GM21619 (cell line): ENCODE results near the gene DPP3.
A peak's percentile ranks its signal among the peaks of the same experiment; 100 is the strongest.
"Not testable (repeated sequence)": the region's sequence is repeated elsewhere in the genome, so short reads cannot be mapped to it uniquely, and the experiment has no call there.

Source experiments
- ATAC-seq: cut with Tn5 transposase; IDR thresholded peaks from one replicate; pipeline ENCODE4 v1.9.1; 2021; ENCODE audit not compliant: unreplicated experiment

The DPP3 gene, protein sequence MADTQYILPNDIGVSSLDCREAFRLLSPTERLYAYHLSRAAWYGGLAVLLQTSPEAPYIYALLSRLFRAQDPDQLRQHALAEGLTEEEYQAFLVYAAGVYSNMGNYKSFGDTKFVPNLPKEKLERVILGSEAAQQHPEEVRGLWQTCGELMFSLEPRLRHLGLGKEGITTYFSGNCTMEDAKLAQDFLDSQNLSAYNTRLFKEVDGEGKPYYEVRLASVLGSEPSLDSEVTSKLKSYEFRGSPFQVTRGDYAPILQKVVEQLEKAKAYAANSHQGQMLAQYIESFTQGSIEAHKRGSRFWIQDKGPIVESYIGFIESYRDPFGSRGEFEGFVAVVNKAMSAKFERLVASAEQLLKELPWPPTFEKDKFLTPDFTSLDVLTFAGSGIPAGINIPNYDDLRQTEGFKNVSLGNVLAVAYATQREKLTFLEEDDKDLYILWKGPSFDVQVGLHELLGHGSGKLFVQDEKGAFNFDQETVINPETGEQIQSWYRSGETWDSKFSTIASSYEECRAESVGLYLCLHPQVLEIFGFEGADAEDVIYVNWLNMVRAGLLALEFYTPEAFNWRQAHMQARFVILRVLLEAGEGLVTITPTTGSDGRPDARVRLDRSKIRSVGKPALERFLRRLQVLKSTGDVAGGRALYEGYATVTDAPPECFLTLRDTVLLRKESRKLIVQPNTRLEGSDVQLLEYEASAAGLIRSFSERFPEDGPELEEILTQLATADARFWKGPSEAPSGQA

DNA sequence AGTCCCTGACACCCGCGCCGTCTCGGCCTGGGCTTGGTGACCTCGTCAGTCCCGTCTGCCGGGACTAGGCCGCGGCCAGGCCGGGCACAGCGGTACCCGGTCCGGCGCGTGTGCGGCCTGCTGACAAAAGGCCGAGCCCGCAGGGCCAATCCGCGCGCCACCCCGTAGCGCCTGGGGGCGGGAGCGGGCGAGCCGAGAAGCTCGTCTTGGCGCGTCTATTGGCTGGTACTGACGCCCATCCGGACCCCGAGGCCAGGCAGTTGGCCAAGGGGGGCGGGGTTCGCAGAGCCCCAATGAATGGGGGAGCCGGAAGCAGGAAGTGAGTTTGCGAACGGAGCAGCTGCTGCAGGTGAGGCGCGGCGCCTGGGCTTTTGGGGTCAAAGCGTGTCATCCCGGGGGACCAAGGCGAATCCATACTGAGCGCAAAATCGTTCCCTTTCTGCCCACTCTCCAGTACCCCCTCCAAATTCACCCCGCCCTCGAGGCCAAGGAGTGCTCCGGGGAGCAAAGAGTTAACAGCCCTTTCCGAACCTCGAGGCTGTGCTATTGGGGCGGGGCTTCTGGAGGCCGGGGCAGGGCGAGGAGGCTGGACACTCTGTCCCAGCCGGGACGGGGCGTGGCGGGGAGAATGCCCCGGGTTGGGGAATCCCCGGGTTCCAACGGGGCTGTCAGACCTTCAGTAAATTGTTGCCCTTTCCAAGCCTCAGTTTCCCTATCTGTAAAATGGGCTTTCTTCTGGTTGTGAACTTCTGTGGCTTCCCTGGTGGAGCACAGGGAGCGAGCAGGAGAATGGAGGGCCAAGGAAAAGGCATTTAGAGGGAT is at the start of gene DPP3:
Gene DPP3, plus strand, starts transcription at position 318 of the 822 bp plus-strand sequence. CDS start 1,767 bp downstream, outside the sequence.
- peak; percentile 88 for ATAC-seq

DNA sequence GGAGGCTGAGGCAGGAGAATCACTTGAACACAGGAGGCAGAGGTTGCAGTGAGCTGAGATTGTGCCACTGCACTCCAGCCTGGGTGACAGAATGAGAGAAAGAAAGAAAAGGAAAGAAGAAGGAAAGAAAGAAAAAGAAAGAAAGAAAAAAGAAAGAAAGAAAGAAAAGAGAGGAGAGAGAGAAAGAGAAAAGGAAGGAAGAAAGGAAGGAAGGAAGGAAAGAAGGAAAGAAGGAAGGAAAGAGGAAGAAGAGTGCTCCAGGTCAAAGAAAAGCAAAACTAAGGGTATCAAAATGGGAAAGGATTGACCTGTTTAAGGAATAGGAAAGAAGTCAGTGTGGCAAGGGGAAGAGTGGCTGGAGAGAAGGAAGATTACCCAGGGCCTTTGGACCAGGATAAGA is 48.9 kb upstream of the DPP3 start:
- not testable (repeated sequence) for ATAC-seq

DNA sequence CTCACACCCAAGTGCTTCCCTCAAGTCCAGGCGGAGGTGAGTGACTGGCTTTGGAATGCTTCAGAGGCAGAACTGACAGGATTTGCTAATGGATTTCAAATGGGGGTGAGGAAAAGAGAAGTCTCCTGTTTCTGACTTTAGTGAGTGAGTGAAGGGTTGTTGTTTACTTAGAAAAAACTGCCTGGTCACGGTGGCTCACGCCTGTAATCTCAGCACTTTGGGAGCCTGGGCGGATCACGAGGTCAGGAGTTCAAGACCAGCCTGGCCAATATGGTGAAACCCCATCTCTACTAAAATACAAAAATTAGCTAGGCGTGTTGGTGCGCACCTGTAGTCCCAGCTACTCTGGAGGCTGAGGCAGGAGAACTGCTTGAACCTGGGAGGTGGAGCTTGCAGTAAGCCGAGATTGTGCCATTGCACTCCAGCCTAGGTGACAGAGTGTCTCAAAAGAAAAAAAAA is 48.3 kb upstream of the DPP3 start:
- ATAC-seq = not testable (repeated sequence)

DNA sequence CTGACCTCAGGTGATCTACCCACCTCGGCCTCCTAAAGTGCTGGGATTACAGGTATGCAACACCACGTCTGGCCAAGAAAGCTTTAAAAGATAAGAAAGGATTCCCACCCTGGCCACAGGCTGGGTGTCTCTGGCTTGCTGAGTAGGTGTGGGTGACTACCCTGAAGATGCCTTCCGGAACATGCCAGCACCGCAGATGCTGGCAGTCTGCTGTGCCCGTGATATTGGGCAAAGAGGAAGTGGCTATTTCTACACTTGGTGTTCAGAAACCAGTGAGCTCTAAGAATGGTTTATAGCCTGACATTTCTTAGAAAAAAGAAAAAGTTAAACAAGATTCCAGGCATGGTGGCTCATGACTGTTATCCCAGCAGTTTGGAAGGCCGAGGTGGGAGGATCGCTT is 47.6 kb upstream of the DPP3 start:
- ATAC-seq = no peak

DNA sequence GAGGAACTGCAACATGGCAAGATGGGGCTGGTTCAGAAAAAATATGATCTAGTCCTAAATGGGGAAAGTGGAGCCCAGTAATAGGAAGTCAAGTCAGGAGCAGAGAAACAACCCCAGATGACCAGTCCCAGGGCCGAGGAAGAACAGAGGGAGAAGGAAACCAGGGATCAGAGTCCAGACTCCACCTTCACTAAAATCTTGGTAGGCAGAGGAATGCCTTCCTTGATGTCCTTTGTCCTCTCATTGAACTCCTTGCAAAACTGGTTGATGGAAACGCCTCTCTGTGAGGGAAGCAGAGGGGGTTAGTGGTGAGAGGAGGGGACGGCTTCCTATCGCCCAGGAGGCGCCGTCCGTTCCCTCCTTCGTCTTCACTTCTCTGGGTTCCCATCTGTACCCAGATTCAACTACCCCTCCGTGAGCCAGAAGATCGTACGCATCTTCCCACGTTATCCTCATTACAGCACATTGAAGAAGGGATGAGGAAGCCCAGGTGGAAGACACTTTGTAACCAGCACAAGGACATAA is 42.2 kb upstream of the DPP3 start:
- no peak for ATAC-seq

DNA sequence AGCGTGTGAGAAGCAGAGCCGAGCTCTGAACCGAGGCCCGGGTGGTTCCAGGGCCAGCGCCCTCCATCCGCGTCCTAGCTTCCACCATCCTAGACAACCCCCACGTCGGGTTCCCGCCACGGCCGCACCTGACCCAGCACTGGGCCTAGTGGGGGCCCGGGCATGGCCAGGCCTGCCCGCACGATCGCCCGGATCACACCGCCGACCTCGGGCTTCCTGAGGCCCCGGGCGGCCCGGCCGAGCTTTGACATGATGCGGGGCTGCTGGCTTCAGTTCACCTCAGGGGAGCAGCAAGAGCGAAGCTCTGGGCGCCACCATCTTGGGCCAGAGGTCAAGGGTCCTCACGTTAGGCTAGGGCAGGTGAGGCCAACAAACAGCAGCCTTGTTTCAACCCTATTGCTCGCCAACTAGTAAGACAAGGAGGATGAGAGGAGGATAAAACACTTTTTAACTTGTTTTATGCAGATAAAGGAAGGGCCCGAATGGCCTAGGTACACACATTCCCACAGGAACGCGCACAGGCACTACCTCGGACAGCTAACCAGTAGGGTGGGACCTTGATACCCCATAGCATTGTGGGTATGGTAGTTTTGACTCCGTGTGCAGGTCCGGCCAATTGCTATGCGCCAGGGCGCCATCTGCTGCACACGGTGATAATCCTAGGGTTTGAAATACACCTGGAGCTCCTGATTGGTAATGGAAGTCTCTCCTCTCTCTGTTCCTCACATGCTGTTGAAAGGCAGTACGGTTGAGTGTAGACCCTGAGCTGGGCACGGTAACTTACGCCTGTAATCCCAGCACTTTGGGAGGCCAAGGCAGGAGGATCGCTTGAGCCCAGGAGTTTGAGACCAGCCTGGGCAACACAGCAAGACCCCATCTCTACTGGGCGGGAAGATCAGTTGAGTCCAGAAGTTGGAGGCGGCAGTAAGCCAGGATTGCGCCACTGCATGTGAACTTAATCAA is 41.4 kb upstream of the DPP3 start, which contains the start of gene MRPL11:
Gene MRPL11, minus strand, starts transcription at position 345 of the 963 bp plus-strand sequence. Its CDS starts 94 bp downstream, at position 251.
- ATAC-seq = peak; percentile 95

DNA sequence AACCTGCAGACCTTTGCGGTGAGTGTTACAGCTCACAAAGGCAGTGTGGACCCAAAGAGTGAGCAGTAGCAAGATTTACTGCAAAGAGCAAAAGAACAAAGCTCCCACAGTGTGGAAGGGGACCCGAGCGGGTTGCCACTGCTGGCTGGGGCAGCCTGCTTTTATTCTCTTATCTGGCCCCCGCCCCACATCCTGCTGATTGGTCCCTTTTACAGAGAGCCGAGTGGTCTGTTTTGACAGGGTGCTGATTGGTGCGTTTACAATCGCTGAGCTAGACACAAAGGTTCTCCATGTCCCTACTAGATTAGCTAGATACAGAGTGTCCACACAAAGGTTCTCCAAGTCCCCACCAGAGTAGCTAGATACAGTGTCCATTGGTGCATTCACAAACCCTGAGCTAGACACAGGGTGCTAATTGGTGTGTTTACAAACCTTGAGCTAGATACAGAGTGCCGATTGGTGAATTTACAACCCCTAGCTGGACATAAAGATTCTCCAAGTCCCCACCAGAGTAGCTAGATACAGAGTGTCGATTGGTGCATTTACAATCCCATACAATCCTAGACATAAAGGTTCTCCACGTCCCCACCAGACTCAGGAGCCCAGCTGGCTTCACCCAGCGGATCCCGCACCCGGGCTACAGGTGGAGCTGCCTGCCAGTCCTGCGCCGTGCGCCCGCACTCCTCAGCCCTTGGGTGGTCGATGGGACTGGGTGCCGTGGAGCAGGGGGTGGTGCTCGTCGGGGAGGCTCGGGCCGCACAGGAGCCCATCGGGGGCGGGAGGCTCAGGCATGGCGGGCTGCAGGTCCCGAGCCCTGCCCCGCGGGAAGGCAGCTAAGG is 39.9 kb upstream of the DPP3 start:
- ATAC-seq = not testable (repeated sequence)

DNA sequence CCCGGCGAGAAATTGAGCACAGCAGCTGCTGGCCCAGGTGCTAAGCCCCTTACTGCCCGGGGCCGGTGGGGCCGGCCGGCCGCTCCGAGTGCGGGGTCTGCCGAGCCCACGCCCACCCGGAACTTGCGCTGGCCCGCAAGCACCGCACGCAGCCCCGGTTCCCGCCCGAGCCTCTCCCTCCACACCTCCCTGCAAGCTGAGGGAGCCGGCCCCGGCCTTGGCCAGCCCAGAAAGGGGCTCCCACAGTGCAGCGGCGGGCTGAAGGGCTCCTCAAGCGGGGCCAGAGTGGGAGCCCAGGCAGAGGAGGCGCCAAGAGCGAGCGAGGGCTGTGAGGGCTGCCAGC is 39.3 kb upstream of the DPP3 start:
- not testable (repeated sequence) for ATAC-seq

DNA sequence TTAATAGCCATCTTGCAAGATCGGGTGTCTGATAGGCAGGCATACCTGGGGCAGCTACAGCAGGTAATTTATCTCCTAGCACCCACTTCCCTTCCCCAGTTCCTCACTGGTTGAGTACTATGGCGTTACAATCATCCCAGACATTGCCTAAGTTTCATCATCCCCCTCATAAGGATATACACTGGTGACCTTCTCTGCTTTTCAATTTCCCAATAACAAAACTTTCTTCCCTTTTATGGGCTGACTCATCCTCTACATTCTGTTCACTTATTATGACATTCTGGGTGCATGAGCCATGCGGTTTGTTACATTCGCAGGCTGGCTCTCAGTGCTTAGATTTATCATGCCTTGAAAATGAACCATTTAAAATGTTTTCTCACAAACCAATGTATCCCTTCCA is 36.6 kb upstream of the DPP3 start:
- ATAC-seq = no peak

DNA sequence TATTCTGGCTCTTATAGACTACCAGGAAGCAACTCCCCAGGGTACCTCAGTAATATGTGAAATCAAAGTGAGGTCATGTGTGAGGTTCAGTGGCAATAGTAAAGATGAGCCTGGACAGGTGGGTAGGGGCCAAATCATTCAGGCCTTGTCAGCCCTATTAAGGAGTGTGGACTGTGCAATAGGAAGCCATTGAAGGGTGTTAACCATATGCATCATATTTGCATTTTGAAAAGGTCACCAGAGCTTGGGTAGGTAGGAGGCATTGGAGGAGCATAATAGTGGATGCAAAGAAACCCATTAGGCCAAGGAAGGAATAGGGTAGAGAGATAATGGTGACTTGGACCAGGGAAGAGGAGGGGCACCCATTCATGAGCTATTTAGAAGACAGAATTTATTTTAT is 33.2 kb upstream of the DPP3 start:
- no peak for ATAC-seq

DNA sequence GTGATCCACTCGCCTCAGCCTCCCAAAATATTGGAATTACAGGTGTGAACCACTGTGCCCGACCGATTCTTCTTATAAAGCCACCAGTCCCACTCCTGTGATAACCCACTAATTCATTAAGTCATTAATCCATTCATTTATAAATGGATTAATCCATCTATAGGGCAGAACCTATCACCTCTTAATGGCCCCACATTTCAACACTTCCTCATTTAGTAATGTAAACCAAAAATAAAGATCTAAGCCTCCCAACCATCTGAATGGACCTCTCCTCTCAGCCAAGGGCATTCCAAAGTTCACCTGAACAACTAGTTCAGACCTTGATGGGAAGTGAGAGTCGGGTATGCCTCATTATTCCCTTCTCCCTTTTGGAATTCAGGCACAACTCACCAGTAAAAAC is 31.7 kb upstream of the DPP3 start:
- ATAC-seq = no peak

DNA sequence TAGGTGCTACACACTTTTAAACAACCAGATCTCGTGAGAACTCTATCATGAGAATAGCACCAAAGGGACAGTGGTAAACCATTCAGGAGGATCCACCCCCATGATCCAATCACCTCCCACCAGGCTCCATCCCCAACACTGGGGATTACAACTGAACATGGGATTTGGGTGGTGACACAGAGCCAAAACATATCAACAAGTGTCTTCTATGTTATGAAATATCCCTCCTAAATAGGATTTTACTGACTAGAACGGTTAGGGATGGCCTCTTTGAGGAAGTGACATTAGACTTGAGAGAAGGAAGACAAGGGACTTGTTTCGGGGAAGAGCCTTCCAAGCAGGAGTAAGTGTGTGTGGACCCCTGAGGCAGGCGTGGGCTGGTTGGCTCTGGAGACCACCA is 29.7 kb upstream of the DPP3 start:
- ATAC-seq = no peak

DNA sequence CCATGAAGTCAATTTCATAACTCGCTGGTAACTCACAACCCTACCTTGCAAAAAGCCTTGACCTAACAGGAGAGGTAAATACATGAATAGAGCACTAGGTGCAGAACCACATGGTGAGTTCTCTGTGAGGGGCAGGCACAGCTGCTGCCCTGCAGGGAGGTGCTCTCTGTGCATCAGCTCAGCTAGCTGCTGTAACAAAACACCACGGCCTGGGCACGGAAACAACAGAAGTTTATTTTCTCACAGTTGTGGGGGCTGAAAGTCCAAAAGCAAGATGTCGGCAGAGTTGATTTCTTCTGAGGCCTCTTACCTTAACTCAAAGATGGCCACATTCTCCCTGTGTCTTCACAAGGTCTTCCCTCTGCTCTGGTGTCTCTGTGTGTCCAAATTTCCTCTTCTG is 28.6 kb upstream of the DPP3 start:
- no peak for ATAC-seq

DNA sequence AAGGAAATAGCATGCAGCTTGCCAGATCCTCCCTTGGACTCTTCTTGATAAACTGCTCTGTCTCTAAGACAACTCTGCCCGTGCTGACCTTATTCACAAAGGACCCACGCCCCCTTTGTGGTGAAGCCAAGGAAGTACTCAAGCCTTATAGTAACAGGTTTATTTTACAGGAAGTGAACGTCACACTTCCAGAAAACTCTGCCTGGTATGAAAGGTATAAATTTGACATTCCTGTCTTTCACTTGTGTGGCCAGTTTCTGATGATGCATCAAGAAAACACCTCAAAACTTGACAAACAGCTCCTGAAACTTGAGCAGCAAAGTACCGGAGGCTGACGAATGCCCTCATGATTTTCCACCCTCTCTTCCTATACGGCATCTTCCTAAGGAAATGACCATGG is 26.0 kb upstream of the DPP3 start:
- ATAC-seq = no peak

DNA sequence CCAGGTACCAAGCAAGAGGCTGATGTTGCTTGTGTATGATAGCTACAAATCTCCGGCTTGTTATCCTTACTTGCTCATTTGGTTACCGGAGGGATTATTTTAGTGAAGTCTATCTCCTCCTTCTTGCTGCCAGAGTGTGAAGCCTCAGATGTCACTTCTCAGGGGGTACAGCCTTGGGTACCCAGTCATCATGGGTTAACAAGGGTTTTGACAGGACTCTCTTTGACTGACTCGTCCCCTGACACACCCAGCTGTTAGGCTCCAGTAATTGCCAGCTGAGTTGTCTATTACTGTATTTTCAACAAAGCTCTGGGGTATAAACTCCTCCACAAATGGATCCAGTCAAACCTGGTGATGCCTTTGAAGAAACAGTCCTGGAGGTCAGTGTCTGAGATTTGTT is 25.4 kb upstream of the DPP3 start:
- ATAC-seq = no peak

DNA sequence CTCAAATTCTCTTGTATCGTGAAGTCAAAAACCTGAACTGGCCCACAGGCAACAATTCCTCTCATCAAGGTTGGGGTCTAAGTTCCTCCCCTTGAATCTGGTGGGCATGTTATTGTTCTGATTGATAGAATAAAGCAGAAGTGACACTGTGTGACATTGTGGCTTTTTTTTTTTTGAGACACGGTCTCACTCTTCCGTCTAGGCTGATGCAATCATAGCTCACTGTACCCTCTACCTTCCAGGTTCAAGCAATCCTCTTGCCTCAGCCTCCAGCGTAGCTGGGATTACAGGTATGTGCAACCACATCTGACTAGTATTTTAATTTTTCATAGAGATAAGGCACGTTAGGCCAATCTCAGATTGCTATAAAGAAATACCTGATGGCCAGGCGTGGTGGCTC is 22.4 kb upstream of the DPP3 start:
- ATAC-seq = no peak

DNA sequence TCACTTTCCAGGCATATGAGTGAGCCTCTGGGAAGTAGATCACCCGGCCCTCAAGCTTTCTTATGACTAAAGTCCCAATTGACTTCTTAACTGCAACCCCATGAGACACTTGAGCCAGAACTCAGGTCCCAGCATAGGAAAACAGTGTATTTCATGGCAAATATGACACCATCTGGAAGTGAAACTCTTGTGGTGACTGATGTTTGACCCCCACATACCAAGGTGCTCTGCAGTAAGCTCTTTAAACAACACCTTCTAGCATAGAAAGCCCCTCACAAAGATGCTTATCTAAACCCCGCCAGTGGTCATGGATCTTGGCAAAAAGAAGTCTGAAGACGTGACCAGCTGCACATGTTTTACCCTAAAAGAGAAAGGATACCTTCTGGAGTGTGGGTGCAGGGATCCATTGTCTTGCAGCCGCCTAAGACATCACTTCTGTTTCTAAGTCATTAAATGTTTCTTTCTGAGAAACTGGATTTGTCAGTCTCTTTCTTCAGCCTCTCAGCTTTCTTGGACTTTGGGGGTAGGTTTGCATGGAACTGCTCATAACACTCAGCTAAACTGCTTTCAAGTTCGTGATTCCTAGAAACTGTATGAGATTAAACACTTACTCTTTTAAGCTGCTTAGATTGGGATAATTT is 21.0 kb upstream of the DPP3 start:
- ATAC-seq = no peak

DNA sequence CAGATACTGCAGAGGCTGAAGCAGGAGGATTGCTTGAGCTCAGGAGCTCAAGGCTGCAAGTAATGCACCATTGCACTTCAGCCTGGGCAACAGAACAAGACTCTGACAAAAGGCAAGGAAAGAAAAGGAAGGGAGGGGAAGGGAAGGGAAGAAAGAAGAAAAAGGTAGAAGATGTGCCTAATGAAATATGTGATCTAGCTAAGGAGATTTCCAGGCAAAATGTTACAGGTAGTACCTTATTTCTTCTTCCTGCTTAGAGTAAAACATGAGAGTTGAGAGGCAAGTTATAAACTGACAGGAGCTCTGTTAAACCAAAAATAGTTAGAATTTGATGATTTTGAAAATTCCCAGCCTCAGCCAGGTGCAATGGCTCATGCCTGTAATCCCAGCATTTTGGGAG is 18.2 kb upstream of the DPP3 start:
- ATAC-seq = no peak

DNA sequence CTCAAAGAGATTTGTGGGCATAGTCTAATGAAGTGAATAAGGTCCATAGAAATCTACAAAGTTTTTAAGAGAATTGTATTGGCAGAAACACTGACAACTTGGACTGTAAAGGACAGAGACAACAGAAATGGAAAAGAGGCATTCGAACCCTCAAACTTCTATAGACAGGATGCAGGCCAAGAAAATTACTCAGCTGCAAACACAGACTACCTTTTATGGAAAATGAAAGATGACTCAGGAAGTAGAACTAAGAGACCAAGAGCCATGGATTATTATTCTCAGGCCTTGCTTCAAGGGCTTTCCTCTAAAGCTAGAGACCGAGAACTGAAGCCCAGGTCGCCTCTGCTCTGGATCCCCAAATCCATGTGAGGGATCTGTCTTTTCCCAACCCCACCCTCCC is 17.3 kb upstream of the DPP3 start:
- no peak for ATAC-seq
